Measurements from ENCODE around the gene BCL11B.

The BCL11B gene

DNA sequence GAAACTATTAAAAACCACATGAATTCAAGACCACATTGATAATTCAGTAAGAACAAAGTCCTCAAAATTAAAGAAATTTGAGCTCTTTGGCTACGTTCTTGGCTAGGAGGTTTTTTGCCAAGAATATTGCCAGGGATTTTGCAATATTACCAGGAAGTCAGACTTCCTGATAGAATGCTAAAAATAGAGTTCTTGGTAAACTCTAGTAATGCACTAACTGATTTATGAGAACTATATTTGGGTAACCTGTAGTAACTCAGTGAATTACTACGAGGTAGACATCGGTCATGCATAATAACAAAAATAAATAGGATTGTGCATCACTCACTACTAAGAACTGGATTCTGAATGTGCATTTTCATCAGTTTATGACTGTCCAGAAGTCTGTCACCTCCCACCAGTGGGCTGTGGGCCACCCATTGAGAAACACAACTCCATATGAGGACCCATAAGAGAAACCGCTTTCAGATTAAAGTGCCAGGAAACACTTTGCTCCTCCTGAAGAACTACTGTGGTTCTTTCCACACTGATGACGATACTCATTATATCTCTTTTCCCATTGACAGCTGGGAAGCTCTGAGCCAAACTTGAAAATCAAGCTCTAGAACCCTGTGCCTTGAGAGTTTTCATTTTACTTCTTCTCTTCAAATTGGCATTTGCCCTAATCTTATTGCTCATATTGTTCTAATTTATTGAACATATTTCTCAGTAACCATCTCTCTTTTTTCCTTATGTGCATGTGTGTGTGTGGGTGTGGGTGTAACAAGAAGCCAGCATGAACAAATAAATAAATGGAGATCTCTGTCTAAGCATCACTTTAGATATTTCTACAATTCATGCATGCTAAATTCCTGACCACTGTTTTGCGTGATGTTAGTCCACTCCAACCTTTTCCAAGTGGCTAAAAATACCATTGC, 116.6 kb downstream of the BCL11B start:
- no peak for DNase-seq

DNA sequence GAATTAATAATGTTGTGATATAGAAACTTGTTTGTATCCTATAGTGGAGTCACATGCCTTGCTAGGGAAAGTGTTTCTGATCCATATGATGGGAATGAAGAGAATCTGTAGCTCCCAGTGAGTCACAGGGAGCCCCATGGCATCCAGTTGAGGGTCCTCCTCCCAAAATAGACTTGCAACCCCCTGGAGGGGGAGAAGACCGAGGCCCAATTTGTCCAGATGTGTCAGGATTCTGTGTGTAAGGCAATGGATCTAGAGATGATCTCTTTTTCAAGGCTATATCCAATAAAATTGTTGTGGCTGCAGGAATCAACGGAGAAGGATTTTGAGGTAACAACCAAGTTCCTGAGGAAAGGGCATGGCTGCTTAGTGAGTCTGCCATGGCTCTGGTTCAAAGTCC, 121.8 kb downstream of the BCL11B start:
- DNase-seq, result no peak

DNA sequence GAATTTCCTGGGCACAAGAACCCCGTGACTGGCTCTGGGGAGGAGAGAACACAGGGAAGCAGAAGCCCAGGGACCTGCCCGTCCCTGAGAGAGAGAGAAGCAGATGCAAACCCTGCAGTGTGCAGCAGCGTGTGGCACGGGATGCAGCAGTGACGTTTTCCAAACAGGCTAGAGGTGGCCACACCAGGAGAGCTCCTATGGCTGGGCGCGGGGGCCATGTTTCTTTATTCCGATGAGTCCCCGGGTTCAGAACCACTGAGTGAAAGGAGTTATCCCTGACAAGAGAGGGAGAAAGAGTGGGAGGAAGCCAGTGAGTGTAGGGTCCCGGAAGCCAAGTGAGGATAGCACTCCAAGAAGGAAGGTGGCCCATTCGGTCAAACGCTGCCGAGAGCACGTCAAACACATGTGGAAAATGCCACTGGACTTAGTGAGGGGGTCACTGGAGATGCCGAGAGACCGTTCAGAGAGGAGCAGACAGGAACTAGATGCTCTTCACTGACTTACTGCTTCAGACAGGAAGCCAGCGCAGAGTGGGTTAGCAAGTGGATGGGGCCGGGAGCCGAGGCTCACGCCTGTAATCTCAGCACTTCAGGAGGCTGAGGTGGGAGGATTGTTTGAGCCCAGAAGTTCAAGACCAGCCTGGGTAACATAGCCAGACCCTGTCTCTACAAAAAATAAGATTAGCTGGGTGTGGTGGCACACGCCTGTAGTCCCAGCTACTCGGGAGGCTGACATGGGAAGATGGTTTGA, 123.0 kb downstream of the BCL11B start:
- DNase-seq, result no peak

DNA sequence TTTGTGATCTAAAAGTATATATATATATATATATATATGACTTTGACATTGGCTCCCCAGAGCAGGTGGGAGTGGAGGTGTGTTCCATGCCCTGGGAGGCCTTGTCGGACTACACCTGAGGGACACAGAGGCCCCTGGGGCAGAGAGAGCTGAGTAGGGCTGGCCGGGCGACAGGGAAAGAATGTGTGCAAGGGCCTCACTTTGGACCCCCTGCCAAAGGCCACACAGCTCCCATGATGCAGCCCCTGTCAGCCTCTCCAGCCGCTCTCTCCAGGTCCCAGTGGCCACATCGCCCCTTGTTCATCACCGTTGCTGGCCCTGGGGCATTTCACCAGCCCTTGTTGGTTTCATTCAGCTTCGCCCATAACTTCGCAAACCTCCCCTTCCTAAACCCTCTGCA, 123.9 kb downstream of the BCL11B start:
- DNase-seq, result no peak

DNA sequence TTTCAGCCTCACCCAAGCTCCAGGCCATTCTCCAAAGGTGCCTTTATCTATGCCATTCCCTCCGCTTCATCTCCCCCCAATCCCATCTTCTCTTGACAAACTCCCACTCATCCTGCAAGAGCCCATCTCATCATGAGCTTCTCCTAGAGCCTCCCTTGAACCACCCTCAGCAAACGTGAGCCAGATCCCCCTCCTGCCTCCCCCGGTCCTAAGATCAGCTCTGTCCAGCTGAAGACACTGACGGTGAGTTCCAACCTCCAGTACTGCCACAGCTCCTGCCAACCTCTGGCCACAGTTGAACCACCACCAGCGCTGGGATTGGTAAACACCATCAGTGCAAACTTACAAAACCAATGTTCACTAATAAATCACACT, 124.6 kb downstream of the BCL11B start:
- DNase-seq, result no peak

DNA sequence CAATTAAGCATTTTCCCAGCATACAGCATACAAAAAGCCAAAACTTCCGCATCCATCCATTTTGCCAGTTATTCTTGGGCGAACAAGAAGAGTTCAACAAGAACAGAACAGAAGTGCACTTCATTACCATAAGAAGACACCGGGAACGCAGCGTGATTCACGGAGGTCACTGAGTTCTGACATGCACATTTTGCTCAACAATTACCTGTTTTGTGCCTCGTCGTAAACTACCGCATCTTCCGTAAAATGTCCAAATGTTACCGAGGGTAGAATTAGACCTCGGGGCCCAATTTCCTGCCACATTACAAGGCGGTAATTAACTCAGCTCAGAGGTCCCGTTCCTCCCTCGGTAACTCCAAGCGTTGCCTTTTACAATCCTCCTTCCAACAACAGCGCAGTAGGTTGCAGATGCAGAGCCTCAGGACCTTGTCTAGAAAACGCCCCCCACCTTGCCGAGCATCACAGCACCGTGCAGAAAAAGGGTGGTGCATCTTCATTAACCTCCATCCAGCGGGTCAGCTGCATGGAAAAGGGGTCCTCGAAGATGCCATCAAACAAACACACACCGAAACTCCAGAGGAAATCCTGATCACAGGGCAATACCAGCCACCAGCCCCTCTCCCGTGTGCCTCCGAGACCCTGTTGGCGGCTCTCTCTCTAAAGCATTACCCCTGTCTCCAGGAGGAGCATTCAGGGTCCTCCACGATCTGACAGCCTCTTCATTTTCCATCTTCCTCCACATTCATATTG, 125.2 kb downstream of the BCL11B start:
- no peak for DNase-seq

DNA sequence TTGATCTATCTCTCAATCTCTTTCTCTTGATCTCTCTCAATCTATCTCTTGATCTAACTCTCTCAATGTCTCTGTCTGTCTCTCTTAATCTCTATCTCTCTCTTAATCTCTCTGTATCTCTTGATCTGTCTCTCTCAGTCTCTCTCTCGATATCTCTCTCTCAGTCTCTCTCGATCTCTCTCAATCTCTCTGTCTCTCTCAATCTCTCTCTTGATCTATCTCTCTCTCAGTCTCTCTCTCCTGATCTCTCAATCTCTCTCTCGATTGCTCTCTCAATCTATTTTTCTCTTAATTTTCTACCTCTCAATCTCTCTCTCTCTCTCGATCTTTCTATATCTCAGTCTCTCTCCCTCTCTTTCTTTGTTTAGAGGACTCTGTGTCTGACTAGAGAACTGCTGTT, 126.7 kb downstream of the BCL11B start:
- no peak for DNase-seq

DNA sequence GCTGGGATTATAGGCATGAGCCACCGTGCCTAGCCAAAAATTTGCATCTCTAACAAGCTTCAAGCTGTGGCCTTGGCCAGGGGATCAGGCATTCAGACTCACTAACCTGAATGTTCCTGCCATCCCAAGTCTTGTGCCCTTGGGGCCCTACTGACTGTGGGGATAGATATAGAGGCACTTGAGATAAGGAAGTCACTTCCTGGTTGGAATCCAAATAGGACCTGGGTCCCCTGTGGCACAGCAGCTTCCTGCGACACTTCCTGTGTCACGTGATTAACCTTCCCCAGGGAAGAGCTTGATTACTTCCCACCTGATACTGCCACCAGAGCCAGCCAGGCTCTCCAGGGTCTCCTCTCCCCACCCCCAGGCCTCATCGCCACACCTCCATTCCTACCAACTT, 128.2 kb downstream of the BCL11B start:
- no peak for DNase-seq

DNA sequence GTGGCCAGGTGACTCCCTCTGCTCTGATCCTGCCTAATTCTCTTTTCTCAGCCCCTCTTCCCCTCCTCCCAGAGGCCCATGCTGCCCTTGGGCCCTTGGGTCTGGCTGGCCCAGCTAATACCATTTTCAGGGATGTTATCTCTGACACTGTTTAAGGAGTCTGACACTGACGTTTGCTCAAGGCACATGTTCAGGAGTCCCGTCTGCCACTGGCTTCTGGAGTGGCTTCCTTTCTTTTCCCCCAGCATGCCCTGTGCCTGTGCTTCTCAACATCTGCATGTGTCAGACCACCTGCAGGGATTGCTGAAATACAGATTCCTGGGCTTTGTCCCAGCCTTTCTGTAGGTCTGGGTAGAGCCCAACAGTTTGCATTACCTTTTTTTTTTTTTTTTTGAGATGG, 128.9 kb downstream of the BCL11B start:
- DNase-seq, result no peak

DNA sequence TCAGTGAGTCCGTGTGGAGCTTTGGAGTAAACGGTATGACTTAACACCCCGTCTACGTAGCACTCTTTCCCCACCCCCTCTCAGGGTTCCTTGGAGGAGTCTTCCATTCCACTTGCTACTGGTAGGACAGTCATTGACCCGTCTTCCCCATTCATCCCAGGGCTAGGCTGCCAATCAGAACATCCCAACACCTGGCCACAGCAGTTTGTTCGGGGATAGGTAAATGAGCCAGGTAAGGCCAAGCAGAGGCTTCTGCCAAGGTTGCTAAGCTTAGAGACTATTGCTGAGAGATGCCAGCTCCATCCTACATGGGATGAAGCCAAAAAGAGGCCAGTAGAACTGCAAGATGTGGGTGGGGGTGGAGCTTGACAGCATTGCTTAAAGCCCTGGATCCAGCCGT, 130.8 kb downstream of the BCL11B start:
- no peak for DNase-seq

DNA sequence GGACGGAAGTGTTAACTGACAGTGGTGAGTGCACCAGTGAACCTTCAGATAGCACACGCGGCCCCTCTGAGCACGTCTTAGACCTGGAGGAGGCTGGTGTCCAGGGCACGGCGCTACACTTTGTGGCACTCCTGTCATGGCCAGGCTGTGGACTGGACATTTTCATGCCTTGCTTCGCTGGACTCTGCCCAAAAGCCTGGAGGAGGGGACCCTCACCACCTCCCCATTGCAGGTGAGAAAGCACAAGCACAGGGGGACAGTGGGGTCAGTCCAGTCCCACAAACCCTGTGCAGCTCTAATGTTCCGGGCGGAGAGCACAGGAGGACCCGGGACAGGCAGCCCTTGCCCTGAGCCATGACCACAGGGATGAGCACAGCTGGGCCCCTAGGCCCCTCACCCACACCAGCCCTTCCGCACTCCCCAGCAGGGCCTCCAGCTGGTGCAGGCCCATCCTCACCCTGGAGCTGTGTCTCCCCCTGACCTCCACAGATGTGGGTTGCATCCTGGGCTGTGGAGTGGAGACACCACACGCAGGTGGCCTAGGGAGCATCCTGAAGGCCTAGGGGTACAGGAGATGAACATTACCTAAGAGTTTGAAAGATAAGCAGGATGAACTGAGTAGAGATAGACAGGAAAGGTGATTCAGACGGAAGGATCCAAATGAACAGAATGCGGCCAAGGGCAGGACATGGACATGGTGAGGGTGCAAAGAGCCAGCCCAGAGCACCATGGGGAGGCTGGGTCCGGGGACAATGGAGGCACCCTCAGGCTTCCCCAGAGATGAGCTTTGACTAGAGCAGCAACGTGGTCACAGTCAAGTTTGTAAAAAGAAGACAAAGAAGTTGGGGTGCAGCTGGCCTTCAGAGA, 132.8 kb downstream of the BCL11B start:
- no peak for DNase-seq

DNA sequence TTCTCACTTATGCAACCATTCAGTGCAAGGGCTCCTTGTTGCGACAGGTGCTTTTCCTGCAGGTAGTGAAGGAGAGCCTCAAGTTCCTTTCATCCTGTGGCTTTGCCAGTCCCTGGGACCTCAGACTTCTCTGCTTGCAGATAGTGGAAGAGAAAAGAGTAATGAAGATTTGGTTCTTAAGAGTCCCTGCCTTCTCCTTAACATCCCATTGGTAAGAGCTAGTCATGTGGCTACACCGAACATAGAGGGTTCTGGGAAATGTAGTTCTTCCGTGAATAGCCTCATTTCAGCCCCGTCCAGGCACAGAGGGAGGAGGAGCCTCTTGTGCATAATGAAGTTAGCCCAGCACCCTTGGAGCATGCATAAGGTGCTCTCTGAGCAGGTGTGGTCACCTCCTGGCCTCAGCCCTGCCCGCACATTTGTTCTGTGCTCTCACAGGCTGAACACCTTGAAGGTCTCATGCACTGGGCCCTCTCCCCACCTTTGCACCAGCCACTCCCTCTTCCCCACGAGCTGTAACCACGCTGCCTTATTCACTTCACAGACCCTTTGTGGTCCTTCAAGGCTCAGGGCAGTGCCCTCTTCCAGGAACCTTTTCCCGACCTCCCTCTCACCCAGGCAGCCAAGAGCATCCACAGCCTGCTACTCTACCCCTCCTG, 134.0 kb downstream of the BCL11B start:
- no peak for DNase-seq

DNA sequence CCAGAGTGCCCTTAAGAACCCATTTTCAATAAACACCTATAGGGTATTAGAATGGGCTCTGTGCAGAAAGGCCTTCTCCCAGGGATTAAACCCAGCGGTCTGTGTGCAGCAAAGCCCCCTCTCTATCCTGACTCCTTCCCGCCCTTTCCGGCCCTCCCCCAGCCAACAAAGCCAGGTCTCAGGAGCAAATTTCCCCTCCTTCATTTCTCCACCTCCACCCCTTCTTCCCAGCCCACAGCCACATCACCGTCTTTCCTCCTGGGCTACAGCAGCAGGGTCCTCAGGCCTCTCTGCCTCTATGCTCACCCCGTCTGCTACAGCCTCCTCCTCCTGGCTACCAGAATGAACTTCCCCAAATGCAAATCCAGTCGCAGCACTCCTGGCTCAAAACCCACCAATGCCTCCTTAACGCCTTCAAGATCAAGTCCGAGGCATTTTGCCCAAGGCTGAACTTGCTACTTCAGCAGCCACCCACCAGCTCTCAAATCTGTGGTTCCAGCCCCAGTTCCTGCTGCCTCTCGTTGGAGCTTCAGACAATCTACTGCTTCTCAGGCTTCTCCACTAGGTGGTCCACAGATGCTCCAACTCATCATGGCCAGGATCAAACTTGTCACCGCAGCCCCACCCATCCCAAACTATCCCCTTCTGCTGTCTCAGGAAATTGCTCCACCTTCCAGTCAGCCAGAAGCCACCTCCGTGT, 134.8 kb downstream of the BCL11B start:
- no peak for DNase-seq

DNA sequence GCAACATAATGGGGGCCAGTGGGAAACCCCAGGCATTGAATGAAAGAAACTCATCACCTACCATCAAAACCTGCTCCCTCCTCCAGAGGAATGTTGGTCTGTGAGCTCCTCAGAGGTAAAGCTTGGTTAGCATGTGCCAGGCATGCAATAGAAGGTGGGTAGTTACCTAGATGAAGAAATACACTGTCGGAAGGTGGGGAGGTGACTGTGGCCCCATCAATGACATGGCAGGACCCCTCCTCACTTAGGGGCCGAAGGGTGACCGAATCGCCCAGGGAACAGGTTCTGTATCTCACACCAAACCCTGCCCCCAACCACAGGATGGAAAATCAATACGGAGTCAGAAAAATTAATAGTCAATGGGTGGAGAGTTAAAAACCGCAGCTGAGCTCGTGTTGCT, 135.6 kb downstream of the BCL11B start:
- no peak for DNase-seq

DNA sequence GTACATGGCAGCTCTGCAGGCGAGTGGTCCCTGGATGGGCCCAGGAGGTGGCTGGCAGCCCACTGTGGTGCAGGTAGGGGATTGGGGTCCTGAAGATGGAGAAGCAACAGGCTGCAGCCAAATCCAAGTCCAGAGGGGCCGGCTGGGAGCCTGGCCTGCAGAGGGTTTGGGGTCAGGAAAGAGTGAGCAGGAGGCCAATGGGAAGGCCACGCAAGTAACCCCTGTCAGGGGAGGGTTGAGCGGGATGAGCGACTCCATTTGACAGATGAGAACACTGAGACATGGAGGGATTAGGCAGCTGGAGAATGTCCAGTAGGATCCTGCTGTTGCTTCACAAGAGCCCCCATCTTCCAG, 136.0 kb downstream of the BCL11B start:
- DNase-seq, result no peak

DNA sequence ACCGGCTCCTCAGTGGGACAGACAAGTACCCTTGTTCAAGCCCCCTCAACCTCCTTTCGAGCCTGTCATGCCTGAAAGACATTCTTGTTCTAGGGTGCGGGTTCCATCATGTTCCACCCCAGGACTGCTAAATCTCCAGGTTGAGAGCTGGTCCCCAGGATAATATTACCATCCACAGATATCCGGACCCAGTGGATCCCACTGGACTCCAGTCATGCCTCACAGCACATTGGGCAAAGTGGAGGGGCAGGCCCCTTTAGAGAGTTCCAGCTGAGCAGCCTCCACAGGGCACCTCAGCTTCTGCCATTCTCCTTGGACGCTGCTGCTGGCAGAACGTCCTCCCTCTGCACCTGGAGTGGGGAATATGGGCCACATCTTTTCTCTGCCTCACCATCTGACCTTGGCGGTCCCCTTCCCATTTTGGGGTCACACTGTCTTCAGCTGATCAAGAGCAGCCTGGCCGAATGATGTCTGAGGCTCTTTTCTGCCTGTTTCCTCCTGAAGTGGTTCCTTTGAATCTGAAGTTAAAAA, 137.4 kb downstream of the BCL11B start:
- no peak for DNase-seq

DNA sequence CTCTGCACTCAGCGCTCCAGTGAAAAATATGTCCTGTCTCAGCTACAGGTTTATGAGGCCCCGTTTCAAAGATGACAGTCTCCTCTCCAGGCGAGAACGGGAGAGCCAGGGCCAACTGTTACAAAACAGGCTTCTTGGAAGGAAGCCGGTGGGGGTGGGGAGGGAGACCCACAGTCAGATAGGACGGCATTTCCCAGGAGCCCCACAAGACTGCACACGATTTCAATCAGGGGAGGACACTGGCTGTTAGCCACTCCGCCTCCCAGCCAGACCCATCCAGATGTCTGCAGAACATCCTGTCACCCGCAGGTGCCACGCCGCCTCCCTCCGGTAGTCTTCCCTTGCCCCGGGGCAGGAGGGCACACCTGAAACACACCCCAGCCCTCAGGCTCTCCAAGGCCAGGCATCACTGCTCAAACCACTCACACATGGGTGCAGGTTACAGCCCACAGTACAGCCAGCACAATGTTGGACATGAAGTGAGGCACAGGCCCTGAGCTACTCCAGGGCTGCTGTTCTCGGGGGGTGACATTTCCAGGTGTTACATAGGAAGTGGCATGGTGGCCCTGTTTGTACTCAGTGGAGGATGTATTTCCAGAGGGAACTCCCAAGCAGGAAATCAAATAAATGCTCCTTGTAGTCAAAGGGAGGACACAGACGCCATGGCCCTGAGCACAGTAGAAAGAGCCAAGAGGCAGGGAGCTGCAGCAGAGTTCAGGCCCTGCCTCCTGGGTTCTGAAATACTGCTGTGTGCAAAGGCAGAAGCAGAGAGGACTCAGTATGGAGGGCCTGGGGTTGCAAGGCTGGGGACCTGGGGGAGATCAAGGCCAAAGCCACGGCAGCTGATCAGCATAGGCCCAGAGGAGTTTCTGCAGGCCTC, 138.1 kb downstream of the BCL11B start:
- DNase-seq, result no peak

DNA sequence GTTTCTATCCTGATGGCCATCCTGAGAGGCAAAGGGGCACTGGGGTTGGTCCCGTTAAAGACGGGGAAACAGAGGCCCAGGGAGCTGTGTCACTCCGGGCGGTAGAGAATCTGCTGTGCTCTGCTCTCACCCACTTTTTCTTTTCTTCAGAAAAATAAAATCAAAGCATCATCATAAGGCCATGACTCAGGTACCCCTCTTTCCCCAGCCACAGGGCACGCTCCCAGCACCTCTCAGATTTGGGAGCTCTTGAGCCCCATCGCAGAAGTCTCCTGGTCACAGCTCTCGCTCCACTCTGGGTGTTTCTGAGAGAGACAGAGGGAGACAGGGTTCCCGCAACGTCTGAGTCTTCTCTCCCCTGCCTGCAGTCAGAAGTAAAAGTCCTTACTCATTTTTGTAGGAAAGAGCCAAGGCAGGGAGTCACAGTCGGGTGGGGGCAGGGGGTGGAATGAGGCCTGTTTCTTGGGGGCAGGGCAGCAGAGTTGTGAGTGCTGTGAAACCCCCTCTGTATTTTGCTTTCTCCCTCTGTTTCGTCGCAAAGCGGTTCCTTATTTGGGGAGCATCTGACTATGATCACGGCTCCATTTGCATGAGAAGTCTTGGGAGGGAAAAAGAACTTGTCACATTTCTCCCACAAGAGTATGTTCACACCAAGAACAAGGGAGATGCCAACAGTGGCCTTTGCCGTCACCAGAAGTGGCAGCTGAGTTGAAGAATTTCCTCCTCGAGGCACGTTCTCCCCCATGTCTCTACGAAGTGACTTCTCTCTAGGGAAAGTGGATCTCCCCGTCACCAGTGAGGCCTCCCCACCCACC, 139.0 kb downstream of the BCL11B start:
- DNase-seq, result no peak

DNA sequence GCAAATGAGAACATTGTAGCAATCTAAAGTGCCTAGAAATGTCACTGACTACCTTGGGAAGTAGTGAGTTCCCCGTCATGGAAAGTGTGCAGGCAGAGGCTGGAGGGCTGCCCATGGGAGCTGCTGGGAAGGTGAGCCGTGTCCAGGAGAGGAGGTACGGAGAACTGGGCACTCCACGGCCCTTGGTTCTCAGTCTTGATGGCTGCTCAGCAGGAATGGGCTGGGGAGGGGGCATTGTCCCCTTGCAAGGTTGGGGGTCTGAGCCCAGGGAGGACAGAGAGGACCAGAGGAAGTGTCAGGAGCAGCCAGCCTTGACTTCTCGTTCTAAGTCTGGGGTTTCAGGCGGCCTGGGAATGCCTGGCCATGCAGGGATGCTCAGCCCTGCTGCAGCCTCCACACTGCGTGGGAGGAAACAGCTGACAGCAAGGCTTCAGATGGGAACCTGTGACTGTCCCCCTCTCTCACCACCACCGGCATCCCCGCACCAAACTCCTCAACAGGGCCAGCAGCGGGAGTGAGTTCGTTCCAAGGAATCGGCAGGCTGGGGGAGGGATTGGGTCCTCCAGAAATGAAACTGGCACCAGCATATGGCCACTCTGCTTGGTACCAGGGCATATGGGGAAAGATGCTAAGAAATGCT, 140.2 kb downstream of the BCL11B start:
- DNase-seq, result no peak
